Thymus (tissue), 11 donors: ENCODE data around the gene GOLPH3L. TPM values are rescaled to one million over a fixed set of nuclear protein-coding genes. Genes with fewer than 3 reads are reported as not detected.

ENCODE experiments used
- DNase-seq, 9 donors: peaks; one replicate each; pipeline ENCODE4 v3.0.0-alpha.2; 2013; ENCODE audit warnings: low spot score in 9 of 9, low read depth in 6 of 9, missing footprints in 1 of 9
- H3K27ac ChIP-seq, 2 donors: one replicate each; pipeline ENCODE4 v1.5.1; 2013; ENCODE audit warnings: control low read depth in 1 of 2, low read depth in 1 of 2, low read length in 1 of 2, mild to moderate bottlenecking in 1 of 2, moderate library complexity in 1 of 2
- H3K27me3 ChIP-seq, 2 donors: one replicate each; pipeline ENCODE4 v1.5.1; 2013; ENCODE audit warnings: low read length in 1 of 2; ENCODE audit not compliant: control insufficient read depth in 2 of 2, insufficient read depth in 1 of 2
- H3K36me3 ChIP-seq, 2 donors: one replicate each; pipeline ENCODE4 v1.5.1; 2013; ENCODE audit warnings: low read length in 1 of 2, mild to moderate bottlenecking in 1 of 2, moderate library complexity in 1 of 2; ENCODE audit not compliant: control insufficient read depth in 2 of 2, insufficient read depth in 2 of 2
- H3K4me1 ChIP-seq, 2 donors: one replicate each; pipeline ENCODE4 v1.5.1; 2013; ENCODE audit warnings: low read length in 2 of 2; ENCODE audit not compliant: control insufficient read depth in 2 of 2, insufficient read depth in 2 of 2
- H3K4me3 ChIP-seq, 2 donors: one replicate each; pipeline ENCODE4 v1.5.1; 2013; ENCODE audit warnings: low read length in 2 of 2, control low read depth in 1 of 2, mild to moderate bottlenecking in 1 of 2
- H3K9me3 ChIP-seq, 2 donors: one replicate each; pipeline ENCODE4 v1.5.1; 2013; ENCODE audit warnings: low read length in 1 of 2, mild to moderate bottlenecking in 1 of 2; ENCODE audit not compliant: control insufficient read depth in 2 of 2, insufficient read depth in 1 of 2
- WGBS: extraction: QIAGEN DNeasy Blood & Tissue Kit; methylation state at CpG from one replicate; pipeline ENCODE4 v1.1.7; 2013; 5-methylcytosine and 5-hydroxymethylcytosine counted together
- polyA plus RNA-seq: library from polyadenylated mRNA; stranded (reverse); fragments of 200-250 nt; gene quantifications from one replicate; pipeline ENCODE4 v1.2.3, GENCODE V29; 2013
- total RNA-seq: library from RNA; stranded (reverse); fragments of 120-200 nt; gene quantifications from one replicate; pipeline ENCODE4 v1.2.4, GENCODE V29; 2013
- donor health status: healthy.

The GOLPH3L gene
- total and polyA plus RNA-seq, 2 donors, result 12.2 to 16.5 TPM

GRCh38 chr1:150708595-150708994 is 11.6 kb upstream of the GOLPH3L start:
- no peaks in the 10 kb centered on the region for H3K36me3 ChIP-seq
- no peak overlapping the region for H3K27ac ChIP-seq
- no peaks in the 10 kb centered on the region for H3K9me3 ChIP-seq
- WGBS, result 98% methylated on average over 2 of the region's 2 CpGs
- H3K4me3 ChIP-seq, result no peak overlapping the region
- DNase-seq, result no peak
- no peaks in the 10 kb centered on the region for H3K27me3 ChIP-seq
- no peaks in the 10 kb centered on the region for H3K4me1 ChIP-seq

GRCh38 chr1:150706091-150706490 is 9.1 kb upstream of the GOLPH3L start:
- Histone ChIP-seq H3K4me1 (no peaks in the 10 kb centered on the region), H3K9me3 (no peaks in the 10 kb centered on the region), H3K27ac (no peak overlapping the region), H3K4me3 (no peak overlapping the region), H3K27me3 (no peaks in the 10 kb centered on the region), H3K36me3 (no peaks in the 10 kb centered on the region)
- 95% methylated on average over 1 of the region's 1 CpG for WGBS
- DNase-seq, result no peak

- H3K27me3 ChIP-seq, result no peaks in the 10 kb centered on the region
- no peak for DNase-seq
- no peak overlapping the region for H3K27ac ChIP-seq
- H3K36me3 ChIP-seq, result no peaks in the 10 kb centered on the region
- H3K9me3 ChIP-seq, result no peaks in the 10 kb centered on the region
- H3K4me3 ChIP-seq, result no peak overlapping the region
- no peaks in the 10 kb centered on the region for H3K4me1 ChIP-seq
Observed at GRCh38 chr1:150703427-150703826, 6.5 kb upstream of the GOLPH3L start.

GRCh38 chr1:150696590-150696989 is 364 bp downstream of the GOLPH3L start:
- Histone ChIP-seq H3K4me3 (peak overlapping the region; percentile 84 to 85), H3K36me3 (peaks cover 4 to 21% of the 10 kb centered on the region in 2 donors), H3K27me3 (no peaks in the 10 kb centered on the region), H3K9me3 (no peaks in the 10 kb centered on the region), H3K4me1 (peaks cover 2 to 3% of the 10 kb centered on the region in 2 donors), H3K27ac (peak overlapping the region; percentile 75 to 78)
- DNase-seq, result peak in 1 of 9 donors; percentile 14
- WGBS, result 1% methylated on average over 6 of the region's 6 CpGs

- H3K27me3 ChIP-seq, result no peaks in the 10 kb centered on the region
- peaks cover 4 to 21% of the 10 kb centered on the region in 2 donors for H3K36me3 ChIP-seq
- 34% methylated on average over 1 of the region's 1 CpG for WGBS
- H3K27ac ChIP-seq, result no peak overlapping the region
- peak overlapping the region; percentile 84 to 85 for H3K4me3 ChIP-seq
- peaks cover 2 to 3% of the 10 kb centered on the region in 2 donors for H3K4me1 ChIP-seq
- H3K9me3 ChIP-seq, result no peaks in the 10 kb centered on the region
- peak in 1 of 9 donors; percentile 2 for DNase-seq
Observed at GRCh38 chr1:150696162-150696561, 792 bp downstream of the GOLPH3L start.

- peaks cover 4 to 28% of the 10 kb centered on the region in 2 donors for H3K36me3 ChIP-seq
- no peak overlapping the region for H3K27ac ChIP-seq
- DNase-seq, result no peak
- H3K4me1 ChIP-seq, result peaks cover 2 to 3% of the 10 kb centered on the region in 2 donors
- no peak overlapping the region for H3K4me3 ChIP-seq
- no peaks in the 10 kb centered on the region for H3K9me3 ChIP-seq
- WGBS, result 95% methylated on average over 4 of the region's 4 CpGs
- H3K27me3 ChIP-seq, result no peaks in the 10 kb centered on the region
Observed at GRCh38 chr1:150695561-150695960, 1.4 kb downstream of the GOLPH3L start.

- Histone ChIP-seq H3K36me3 (peaks cover 9 to 40% of the 10 kb centered on the region in 2 donors), H3K27ac (no peak overlapping the region), H3K27me3 (no peaks in the 10 kb centered on the region), H3K4me3 (no peak overlapping the region), H3K4me1 (peaks cover 2 to 3% of the 10 kb centered on the region in 2 donors), H3K9me3 (no peaks in the 10 kb centered on the region)
- 94% methylated on average over 3 of the region's 3 CpGs for WGBS
- DNase-seq, result no peak
Observed at GRCh38 chr1:150692720-150693119, 4.2 kb downstream of the GOLPH3L start.

GRCh38 chr1:150688763-150689162 is 8.2 kb downstream of the GOLPH3L start:
- 95% methylated on average over 1 of the region's 1 CpG for WGBS
- Histone ChIP-seq H3K9me3 (no peaks in the 10 kb centered on the region), H3K27me3 (no peaks in the 10 kb centered on the region), H3K4me1 (no peaks in the 10 kb centered on the region), H3K27ac (no peak overlapping the region), H3K36me3 (peaks cover 16 to 36% of the 10 kb centered on the region in 2 donors), H3K4me3 (no peak overlapping the region)
- DNase-seq, result no peak

GRCh38 chr1:150686275-150686674 is 10.7 kb downstream of the GOLPH3L start:
- DNase-seq, result no peak
- H3K27ac ChIP-seq, result no peak overlapping the region
- peaks cover 13 to 24% of the 10 kb centered on the region in 2 donors for H3K36me3 ChIP-seq
- WGBS, result over 99% methylated on average over 3 of the region's 3 CpGs
- no peaks in the 10 kb centered on the region for H3K27me3 ChIP-seq
- no peaks in the 10 kb centered on the region for H3K9me3 ChIP-seq
- no peak overlapping the region for H3K4me3 ChIP-seq
- H3K4me1 ChIP-seq, result no peaks in the 10 kb centered on the region

- WGBS, result 81% methylated on average over 1 of the region's 1 CpG
- H3K27ac ChIP-seq, result no peak overlapping the region
- peaks cover 16 to 19% of the 10 kb centered on the region in 2 donors for H3K36me3 ChIP-seq
Observed at GRCh38 chr1:150683914-150684313, 13.0 kb downstream of the GOLPH3L start.

More at GRCh38 chr1:150683914-150684313, 13.0 kb downstream of the GOLPH3L start:
- H3K27me3 ChIP-seq, result no peaks in the 10 kb centered on the region
- no peak overlapping the region for H3K4me3 ChIP-seq
- no peaks in the 10 kb centered on the region for H3K4me1 ChIP-seq
- no peaks in the 10 kb centered on the region for H3K9me3 ChIP-seq
- DNase-seq, result no peak
